Measurements from ENCODE around the gene OXT. TPM values are rescaled to one million over a fixed set of nuclear protein-coding genes. Genes with fewer than 3 reads are reported as not detected.
"Not testable (repeated sequence)": the region's sequence is repeated elsewhere in the genome, so short reads cannot be mapped to it uniquely, and the experiment has no call there.

The OXT gene
- total RNA-seq, 2 donors from 2014 or later: 0.65 to 0.92 TPM

DNA sequence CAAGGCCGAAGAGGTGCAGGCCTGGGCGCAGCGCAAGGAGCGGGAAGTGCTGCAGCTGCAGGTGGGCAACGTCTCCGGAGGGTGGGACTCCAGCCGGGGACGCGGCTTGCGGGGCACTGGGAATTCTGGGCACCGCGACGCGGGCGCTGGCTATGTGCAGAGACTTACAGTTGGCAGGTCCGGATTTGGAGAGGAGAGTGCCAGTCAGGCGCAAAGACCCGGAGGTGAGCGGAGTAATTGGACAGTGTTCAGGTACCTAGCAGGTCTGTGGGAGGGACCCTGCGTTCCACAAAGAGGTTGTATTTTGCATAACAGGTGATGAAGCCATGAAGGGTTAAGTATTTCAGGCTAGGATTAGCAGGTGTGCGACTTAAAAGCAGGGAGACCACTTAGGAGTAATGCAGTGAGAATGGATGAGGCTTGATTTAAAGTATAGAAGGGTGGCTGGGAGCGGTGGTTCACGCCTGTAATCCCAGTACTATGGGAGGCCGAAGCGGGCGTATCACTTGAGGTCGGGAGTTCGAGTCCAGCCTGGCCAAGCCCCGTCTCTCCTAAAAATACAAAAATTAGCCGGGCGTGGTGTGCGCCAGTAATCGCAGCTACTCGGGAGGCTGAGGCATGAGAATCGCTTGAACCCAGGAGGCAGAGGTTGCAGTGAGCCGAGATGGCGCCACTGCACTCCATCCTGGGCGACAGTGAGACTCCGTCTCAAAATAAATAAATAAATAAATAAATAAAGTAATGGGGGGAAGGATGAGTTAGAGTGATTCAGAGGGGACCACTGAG, 24.6 kb upstream of the OXT start:
- intact Hi-C loops (cut with DNase I): no loop called here
- ATAC-seq: no peak
- DNase-seq: no peak

DNA sequence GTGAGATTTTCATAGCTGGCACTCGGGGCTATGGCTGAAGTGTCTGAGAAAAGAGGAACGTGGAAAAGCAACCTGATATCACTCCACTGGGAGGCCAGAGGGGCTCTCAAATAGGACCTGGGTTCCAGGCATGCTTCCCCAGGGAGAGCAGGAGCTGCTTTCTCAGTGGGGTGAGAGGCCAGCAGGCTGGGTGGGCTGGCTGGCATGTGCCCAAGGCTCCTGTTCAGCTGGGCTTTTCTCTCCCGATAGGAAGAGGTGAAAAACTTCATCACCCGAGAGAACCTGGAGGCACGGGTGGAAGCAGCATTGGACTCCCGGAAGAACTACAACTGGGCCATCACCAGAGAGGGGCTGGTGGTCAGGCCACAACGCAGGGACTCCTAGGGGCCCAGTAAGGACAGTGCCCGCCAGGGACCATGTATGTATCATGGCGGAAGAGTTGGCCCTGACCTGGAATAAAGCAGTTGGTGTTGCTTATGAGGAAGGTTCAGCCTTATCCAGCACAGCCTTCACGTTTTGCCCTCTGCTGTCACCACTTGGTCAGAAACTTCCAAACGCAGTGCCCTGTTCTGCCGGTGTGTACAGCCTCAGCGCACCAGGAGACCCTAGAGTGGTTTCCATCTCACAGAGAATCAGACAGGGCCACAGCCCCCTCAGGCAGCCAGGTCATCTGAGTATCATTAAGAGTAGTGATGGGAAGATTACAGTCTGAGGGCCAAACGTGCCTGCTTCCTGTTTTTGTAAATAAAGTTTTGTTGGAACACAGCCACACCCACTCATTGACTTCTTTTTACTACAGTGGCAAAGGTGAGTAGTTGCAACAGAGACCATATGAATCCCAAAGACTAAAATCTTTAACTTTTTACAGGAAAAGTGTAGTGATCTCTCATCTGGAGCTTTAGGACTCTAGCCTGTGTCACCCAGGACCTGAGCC, 23.7 kb upstream of the OXT start:
- intact Hi-C loops (cut with DNase I): no loop called here
- no peak for DNase-seq
- ATAC-seq: no peak

DNA sequence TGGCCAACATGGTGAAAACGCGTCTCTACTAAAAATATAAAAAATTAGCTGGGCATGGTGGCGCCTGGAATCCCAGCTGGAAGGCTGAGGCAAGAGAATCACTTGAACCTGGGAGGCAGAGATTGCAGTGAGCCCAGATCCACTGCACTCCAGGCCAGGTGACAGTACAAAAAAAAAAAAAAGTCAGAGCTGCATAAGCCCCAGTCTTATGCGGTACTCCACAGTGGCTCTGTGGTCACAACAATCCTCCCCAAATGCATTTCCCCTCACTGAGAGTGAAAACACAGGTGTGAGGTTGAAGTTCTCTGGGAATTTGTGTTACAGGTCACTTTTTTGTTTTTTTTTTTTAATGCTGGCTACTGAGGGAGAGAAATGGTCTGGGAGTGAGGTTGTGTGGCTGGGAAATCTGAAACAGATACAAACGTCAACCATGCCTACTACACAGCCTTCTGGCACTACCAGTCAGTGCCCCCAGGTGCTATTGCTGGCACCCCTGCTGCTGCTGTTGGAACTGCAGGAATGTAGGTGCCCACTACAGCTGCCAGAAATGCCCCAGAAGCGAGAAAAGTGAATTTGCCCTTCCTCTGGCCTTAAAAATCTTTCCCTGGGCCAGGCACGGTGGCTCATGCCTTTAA, 19.9 kb upstream of the OXT start:
- ATAC-seq (no peak), DNase-seq (no peak)
- intact Hi-C loops (cut with DNase I): loop anchor here in 1 of 2 donors (10.0 kb wide), 1 partner anchor 263 kb away; no protein-coding TSS in a partner anchor

DNA sequence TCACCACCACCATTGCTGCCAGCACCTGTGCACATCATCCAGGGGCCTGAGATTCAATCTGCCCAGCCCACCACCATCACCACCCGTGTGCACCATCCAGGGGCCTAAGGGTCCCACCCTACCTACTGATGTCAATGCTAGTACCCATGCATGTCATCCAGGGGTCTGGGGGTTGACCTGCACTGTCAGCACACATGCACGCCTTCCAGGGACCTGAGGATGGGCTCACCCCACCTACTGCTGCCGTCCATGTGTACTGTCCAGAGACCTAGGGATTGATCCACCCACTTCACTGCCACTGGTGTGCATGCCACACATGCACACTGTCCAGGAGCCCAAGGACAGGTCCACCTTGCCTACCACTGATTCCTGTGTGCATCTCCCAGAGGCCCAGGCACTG, 11.9 kb upstream of the OXT start:
- no peak for DNase-seq
- intact Hi-C loops (cut with DNase I): loop anchor here in 1 of 2 donors (10.0 kb wide), 1 partner anchor 255 kb away; no protein-coding TSS in a partner anchor
- no peak for ATAC-seq

DNA sequence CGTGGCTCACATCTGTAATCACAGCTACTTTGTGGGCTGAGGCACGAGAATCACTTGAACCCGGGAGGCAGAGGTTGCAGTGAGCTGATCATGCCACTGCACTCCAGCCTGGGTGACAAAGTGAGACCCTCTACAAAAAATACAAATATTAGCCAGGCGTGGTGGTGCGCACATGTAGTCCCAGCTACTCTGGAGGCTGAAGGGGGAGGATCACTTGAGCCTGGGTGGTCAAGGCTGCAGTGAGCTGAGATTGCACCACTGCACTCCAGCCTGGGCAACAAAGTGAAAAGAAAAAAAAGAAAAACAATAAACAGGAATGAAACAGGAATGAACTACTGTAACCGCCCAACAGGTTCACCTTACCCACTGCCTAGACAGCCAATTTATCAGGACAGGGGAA, 7.3 kb upstream of the OXT start:
- DNase-seq; intact Hi-C loops (cut with DNase I); ATAC-seq: not testable (repeated sequence)

DNA sequence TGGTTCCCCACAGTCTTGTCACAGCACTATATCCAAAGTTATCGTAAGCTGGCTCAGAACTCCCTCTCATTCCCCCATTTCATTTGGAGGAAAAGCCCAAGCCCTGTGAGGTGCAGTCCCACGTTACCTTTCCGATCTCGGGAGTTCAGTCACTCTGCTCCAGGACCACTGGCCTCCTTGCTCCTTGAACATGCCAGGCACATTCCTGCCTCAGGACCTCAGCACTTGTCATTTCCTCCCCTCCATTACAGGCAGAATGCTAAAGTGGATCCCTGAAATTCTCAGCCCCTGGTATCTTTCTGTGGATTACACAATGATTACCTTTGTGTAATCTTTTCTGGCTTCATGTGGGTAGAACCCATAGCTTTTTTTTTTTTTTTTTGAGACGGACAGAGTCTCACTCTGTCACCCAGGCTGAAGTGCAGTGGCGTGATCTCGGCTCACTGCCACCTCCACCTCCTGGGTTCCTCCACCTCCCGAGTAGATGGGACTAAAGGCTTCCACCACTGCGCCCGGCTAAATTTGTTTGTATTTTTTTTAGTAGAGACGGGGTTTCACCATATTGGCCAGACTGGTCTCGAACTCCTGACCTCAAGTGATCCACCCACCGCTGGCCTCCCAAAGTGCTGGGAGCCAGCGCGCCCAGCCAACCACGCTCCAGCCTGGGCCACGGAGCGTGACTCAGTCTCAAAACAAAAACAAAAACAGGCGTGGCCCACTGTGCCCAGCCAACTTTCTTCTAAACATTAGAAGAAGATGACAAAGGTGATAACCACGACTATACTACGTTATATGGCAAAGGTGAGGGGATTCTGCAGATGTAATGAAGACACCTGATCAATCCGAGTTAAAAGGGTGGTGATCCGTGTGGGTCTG, 4.0 kb upstream of the OXT start:
- intact Hi-C loops (cut with DNase I): no loop called here
- ATAC-seq (no peak), DNase-seq (no peak)

DNA sequence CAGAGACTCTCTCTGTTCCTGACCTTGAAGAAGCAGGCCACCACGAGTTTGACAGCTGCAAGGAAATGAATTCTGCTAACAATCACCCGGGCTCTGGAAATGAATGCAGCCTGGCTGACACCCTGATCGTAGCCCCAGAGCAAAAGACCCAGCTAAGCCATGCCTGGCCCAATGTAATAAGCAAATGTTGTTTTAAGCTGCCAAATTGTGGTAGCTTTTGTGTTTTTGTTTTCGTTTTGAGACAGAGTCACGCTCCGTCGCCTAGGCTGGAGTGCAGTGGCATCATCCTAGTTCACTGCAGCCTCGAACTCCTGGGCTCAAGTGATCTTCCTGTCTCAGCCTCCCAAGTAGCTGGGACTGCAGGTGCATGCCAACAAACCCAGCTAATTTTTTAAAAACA, 3.3 kb upstream of the OXT start:
- ATAC-seq (no peak), DNase-seq (no peak)
- intact Hi-C loops (cut with DNase I): no loop called here

DNA sequence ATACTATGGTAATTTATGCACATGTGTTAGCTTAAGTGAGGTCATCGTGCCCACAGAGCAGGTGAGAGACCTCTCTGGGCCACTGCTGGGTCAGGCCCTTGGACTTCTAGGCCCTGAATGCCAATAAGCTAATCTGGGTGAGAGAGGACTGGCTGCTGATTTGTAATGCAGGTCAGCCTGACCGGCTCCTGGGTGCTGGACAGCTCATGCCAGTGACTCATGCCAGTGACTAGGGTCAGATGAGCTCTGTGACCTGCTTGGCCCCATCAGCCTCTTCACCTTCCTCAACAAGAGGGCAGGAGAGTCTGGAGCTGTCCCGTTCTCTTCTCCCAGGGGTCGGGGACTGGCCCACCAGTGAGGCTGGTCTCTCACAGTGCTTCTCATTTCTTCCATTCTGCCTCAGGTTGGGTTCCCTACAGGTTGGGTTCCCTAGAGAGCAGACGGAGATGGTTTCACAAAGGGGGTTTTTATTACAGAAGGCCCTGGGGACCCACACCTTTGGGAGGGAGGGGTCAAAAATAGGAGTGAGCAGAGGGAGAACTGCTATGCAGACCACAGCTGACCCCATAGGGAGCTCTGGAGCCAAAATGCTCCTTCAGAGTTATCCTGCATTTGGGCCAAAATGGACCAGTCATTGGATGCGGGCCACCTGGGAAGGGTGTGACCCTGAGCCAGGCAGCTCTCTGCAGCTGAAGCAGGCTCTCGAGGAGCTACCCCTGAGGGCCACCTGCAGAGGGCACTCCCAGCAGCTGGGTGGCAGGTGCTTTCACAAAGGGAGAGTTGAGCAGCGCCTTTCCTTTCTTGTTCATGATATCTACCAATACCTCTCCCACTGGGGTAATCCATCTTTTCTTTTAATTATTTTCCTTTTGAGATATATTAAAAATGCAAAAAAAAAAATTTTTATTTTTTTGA, 2.2 kb upstream of the OXT start:
- intact Hi-C loops (cut with DNase I): no loop called here
- DNase-seq (no peak), ATAC-seq (peak in 1 of 2 donors; percentile 22)

DNA sequence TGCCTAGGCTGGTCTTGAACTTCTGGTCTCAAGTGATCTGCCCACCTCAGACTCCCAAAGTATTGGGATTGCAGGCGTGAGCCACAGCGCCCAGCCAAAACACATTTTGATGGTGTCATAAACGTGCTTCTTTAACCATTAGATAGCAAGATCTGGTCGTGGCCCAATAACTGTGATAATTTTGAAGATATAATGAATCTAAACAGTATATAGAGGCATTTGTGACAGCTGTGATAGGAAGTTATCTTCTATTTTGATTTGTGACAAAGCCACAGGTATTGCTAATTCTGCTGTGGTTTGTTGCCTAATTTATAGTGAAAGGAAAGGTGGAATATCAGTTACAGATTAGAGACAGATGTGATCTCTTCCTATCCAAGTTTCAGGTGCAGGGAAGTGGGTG, 695 bp upstream of the OXT start:
- DNase-seq (no peak), ATAC-seq (no peak)
- intact Hi-C loops (cut with DNase I): no loop called here

DNA sequence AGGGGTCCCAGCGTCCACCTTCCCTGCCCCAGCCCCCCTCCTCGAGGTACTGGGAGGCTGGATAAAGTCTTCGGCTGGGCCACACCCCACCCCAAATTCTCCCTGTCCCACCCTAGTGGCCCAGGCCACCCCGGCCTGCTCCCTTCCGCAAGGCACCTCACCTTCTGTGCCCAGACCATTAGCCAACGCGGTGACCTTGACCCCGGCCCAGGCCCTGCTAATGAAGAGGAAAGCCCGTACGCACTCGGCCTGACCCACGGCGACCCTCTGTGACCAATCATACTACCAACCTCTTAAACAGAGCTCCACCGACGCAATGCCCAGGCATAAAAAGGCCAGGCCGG, 182 bp upstream of the OXT start:
- intact Hi-C loops (cut with DNase I): no loop called here
- DNase-seq (no peak), ATAC-seq (no peak)

DNA sequence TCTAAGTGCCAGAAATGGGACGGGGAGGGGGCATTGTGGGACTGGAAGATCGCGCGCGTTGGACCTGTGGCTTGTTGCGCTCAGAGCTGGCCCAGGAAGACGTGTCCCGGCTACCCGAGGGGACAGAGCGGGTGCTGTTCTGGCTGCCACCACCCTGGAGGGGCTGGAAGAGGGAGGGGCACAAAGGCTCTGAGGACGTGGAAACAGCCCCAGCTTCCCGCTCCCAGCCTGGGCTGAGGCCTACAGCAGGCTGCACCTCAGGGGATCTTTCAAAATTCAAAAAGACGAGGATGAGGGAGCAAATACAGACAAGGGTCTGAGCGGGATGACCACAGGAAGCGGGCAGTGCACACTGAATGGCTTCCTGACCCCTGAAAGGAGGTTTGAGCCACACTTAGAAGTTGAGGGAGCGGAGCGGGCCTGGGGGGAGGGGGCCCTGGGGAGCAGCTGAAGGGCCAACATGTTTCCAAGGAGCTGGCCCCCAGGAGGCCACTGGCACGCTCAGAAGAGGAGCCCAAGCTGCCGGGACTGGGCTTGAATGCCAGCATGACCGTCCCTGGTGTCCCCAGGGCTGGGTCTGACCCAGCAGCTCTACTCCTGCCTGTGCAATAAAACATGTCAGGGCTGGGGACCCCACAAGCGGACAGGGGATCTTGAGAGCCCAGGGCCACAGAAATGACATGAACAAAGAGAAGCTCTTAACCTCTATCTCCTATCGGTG, 1.3 kb downstream of the OXT start:
- ATAC-seq (no peak), DNase-seq (no peak)
- intact Hi-C loops (cut with DNase I): no loop called here

DNA sequence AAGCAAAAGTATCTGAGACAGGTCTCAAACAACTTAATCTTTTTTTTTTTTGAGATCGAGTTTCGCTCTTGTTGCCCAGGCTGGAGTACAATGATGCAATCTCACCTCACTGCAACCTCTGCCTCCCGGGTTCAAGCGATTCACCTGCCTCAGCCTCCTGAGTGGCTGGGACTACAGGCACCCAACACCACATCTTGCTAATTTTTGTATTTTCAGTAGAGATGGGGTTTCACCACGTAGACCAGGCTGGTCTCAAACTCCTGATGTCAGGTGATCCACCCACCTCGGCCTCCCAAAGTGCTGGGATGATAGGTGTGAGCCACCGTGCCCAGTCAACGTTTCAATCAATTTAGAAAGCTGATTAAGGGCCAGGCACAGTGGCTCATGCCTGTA, 1.8 kb downstream of the OXT start:
- DNase-seq; intact Hi-C loops (cut with DNase I); ATAC-seq: not testable (repeated sequence)

DNA sequence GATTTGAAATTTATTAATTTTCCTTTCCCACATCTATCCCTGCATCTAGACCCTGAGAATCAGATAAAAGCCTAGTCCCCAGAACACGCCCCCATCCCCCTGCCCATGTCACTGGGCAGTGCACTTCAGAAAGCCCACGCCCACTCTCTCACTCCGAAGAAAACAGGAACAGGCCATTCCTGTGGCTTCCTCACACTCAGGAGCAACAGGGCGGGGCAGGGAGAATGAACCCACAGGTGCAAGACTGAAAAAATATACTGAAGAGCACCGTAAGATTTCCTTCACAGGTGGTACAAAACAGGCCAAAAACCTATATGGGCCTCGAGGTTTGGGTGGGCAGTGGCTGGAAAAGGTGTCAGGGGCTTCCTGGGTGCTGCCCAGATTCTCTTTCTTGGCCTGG, 3.4 kb downstream of the OXT start:
- intact Hi-C loops (cut with DNase I): no loop called here
- ATAC-seq: no peak
- no peak for DNase-seq

DNA sequence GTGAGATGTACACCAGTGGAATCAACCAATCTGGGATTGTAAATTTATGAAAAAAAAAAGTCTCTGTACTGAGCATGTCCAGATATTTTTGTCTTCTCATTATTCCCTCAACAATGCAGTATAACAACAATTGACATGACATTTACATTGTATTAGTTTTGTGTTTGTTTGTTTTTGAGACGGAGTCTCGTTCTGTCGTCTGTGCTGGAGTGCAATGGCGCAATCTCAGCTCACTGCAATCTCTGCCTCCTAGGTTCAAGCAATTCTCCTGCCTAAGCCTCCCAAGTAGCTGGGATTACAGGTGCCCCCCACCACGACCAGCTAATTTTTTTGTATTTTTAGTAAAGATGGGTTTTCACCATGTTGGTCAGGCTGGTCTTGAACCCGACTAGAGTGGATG, 3.9 kb downstream of the OXT start:
- intact Hi-C loops (cut with DNase I): not testable (repeated sequence)

DNA sequence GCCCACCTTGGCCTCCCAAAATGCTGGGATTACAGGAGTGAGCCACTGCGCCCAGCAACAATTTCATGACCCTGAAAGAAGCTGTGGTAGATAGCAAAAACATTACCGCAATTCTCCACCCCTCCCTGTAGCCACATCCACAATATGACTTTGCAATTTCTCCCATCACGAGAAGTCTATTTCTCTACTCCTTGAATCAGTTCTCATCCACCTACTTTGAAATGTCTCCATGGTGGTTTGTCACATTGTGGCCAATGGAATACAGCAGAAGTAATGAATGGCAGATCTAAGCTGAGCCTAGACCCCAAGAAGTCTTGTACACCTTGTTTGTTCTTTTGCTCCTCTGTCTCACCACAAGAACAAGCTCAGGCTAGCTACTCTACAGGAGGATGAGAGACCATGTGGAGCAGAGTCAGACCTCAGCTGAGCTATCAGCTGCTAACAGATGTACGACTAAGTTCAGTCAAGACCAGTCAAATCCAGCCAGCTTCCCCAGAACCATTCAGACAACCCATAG, 6.3 kb downstream of the OXT start:
- no peak for ATAC-seq
- intact Hi-C loops (cut with DNase I): no loop called here
- no peak for DNase-seq

More for the DNA sequence above, 3.9 kb downstream of the OXT start:
- not testable (repeated sequence) for DNase-seq, ATAC-seq

DNA sequence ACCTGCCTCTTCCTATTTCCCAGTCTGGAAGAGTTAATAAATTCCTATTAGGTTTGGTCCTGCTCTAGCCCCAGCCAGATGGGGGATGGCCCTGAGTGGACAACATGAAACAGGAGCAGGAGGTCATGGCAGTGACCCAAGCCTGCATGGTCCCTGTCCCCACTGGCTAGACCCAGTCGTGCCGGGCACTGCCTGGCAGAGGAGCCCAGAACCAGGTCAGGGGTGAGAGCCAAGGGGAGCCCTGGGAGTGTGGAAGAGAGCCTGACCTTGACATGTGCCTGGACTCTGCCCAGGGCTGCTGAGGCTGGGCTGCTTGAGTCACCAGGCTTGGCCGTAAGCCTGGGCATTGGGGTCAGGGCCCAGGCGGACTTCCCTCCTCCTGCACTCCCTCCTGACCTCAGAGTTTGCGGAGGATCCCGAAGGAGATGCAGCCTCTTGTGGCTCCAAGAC, 9.5 kb downstream of the OXT start:
- DNase-seq: peak; percentile 77
- intact Hi-C loops (cut with DNase I): no loop called here
- ATAC-seq: peak; percentile 87 to 96

DNA sequence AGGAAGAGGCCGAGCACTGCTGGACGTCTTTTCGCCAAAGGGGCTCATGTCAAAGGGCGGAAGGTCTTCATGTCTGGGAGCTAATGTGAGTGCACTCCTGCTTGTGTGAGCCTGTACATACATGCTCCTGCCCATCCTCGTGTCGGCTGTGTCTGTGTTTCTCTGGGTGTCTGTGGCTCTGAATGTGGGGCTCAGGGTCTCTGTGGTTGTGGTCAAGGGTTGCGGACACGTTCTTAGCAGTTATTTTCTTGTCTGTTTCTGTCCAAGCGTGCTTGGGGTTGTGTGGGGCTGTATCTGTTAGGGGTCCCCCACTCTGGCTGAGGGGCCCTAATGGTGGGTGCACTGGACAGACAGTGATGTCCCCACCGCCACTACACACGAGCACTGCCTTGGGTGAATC, 10.2 kb downstream of the OXT start:
- DNase-seq (no peak), ATAC-seq (no peak)
- intact Hi-C loops (cut with DNase I): no loop called here
